22Rv1 (cell line): ENCODE results near the gene TAS1R3.

ENCODE experiments used
- H3K27ac ChIP-seq: fragments of 450-650 bp; 2 replicates; pipeline ENCODE4 v1.5.1; 2017
- ZFX ChIP-seq: fragments of 450-650 bp; IDR thresholded peaks from 2 replicates; pipeline ENCODE4 v1.6.1; 2017; ENCODE audit warnings: antibody characterized with exemption, borderline replicate concordance
- TF ChIP-seq, protein P1 (sequence below): fragments of 450-650 bp; IDR thresholded peaks from 2 replicates; pipeline ENCODE4 v1.5.1; 2017; ENCODE audit warnings: mild to moderate bottlenecking

The TAS1R3 gene

DNA sequence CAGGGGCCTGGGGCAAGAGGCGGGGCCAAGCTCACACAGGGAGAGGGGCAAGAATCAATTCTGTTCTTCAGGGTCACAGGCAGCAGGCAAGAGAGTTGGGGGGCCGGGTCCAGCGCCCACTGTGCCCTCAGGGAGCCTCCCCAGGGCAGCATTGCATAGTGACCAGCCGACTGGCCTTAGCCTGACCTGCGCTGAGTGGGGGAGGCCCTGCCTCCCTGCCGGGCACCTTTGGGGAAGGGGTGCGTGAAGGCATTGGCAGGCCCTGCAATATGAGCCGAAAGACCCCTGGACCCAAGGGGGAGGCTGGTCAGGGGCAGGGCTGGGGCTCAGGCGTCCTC, 38.7 kb upstream of the TAS1R3 start:
- TF ChIP-seq, protein P1, sequence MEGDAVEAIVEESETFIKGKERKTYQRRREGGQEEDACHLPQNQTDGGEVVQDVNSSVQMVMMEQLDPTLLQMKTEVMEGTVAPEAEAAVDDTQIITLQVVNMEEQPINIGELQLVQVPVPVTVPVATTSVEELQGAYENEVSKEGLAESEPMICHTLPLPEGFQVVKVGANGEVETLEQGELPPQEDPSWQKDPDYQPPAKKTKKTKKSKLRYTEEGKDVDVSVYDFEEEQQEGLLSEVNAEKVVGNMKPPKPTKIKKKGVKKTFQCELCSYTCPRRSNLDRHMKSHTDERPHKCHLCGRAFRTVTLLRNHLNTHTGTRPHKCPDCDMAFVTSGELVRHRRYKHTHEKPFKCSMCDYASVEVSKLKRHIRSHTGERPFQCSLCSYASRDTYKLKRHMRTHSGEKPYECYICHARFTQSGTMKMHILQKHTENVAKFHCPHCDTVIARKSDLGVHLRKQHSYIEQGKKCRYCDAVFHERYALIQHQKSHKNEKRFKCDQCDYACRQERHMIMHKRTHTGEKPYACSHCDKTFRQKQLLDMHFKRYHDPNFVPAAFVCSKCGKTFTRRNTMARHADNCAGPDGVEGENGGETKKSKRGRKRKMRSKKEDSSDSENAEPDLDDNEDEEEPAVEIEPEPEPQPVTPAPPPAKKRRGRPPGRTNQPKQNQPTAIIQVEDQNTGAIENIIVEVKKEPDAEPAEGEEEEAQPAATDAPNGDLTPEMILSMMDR: no peak
- TF ChIP-seq ZFX: no peak
- H3K27ac ChIP-seq: peak overlapping the region; percentile 68; the same call in 1 of the 2 replicates

GRCh38 chr1:1292851-1293250, 38.2 kb upstream of the TAS1R3 start:
- no peak for TF ChIP-seq ZFX
- TF ChIP-seq, protein P1: no peak

GRCh38 chr1:1293263-1294249, 37.5 kb upstream of the TAS1R3 start:
- TF ChIP-seq, protein P1: no peak
- TF ChIP-seq ZFX: no peak

More at GRCh38 chr1:1292851-1293250, 38.2 kb upstream of the TAS1R3 start:
- H3K27ac ChIP-seq: peak overlapping the region; percentile 68

GRCh38 chr1:1294250-1294890, 36.7 kb upstream of the TAS1R3 start:
- no peak for TF ChIP-seq ZFX
- TF ChIP-seq, protein P1: no peak
- H3K27ac ChIP-seq: peak overlapping the region; percentile 68

More at GRCh38 chr1:1293263-1294249, 37.5 kb upstream of the TAS1R3 start:
- H3K27ac ChIP-seq: peak overlapping the region; percentile 68

- H3K27ac ChIP-seq: no peak overlapping the region
- TF ChIP-seq, protein P1: no peak
- no peak for TF ChIP-seq ZFX
These were observed 35.7 kb upstream of the TAS1R3 start for GRCh38 chr1:1295154-1295923.

GRCh38 chr1:1296070-1297061, 34.7 kb upstream of the TAS1R3 start:
- TF ChIP-seq ZFX: no peak
- TF ChIP-seq, protein P1: no peak
- no peak overlapping the region for H3K27ac ChIP-seq
